ENCODE measurements around the gene LIN54. TPM values are rescaled to one million over a fixed set of nuclear protein-coding genes. Genes with fewer than 3 reads are reported as not detected.

LIN54 gene
- total RNA-seq, 2 donors from 2014 or later = 14.6 to 17.9 TPM

DNA sequence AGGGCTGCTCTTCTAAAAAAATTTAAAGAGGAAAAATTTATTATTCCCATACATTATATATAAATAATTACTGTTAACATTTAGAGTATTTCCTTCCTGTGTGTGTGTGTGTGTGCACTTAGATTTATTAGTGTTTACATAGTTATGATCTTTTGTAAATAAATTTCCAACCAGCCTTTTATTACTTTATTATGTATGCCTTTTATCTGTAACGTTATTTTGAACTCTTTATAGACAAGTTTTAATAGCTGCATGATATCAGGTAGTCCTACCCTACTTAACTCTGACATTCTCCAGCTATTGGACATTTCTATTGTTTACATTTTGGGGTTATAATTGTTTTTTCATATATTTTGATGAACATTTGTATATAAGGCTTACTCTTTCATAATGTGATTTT, 101.3 kb downstream of the LIN54 start:
- Histone ChIP-seq H3K4me1 (no peaks in the 10 kb centered on the region), H3K27ac (no peak overlapping the region), H3K9ac (ENCODE audit: low read depth in 2 of 2, low read length in 2 of 2) (no peak overlapping the region), H3K36me3 (no peaks in the 10 kb centered on the region), H3K9me3 (no peaks in the 10 kb centered on the region), H3K27me3 (no peaks in the 10 kb centered on the region), H3K4me3 (no peak overlapping the region)
- TF ChIP-seq, protein P1, sequence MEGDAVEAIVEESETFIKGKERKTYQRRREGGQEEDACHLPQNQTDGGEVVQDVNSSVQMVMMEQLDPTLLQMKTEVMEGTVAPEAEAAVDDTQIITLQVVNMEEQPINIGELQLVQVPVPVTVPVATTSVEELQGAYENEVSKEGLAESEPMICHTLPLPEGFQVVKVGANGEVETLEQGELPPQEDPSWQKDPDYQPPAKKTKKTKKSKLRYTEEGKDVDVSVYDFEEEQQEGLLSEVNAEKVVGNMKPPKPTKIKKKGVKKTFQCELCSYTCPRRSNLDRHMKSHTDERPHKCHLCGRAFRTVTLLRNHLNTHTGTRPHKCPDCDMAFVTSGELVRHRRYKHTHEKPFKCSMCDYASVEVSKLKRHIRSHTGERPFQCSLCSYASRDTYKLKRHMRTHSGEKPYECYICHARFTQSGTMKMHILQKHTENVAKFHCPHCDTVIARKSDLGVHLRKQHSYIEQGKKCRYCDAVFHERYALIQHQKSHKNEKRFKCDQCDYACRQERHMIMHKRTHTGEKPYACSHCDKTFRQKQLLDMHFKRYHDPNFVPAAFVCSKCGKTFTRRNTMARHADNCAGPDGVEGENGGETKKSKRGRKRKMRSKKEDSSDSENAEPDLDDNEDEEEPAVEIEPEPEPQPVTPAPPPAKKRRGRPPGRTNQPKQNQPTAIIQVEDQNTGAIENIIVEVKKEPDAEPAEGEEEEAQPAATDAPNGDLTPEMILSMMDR (IDR thresholded peaks at IDR 0.05) = no peak
- no peak for DNase-seq
- intact Hi-C loops (cut with DNase I) = no loop called here

DNA sequence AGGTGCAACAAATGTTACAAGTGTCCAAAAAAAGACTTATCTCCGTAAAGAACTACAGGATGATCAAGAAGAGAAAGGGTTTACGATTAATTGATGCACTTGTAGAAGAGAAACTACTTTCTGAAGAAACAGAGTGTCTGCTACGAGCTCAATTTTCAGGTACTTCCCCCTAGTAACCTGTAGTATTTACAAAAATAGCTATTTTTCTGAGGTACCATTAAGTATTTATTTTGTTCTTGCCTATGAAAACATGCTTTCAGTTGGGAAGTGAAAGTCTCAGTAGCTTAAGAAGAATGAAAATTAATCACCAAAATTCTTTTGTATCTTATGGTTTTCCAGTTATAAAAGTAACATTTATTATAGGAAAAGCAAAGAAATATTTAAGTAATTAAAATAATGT, 104.2 kb downstream of the LIN54 start:
- DNase-seq = no peak
- Histone ChIP-seq H3K9ac (ENCODE audit: low read depth in 2 of 2, low read length in 2 of 2) (no peak overlapping the region), H3K9me3 (no peaks in the 10 kb centered on the region), H3K36me3 (no peaks in the 10 kb centered on the region), H3K27ac (no peak overlapping the region), H3K4me3 (no peak overlapping the region), H3K27me3 (no peaks in the 10 kb centered on the region), H3K4me1 (no peaks in the 10 kb centered on the region)
- TF ChIP-seq, protein P1 (IDR thresholded peaks at IDR 0.05) = no peak
- intact Hi-C loops (cut with DNase I) = no loop called here

DNA sequence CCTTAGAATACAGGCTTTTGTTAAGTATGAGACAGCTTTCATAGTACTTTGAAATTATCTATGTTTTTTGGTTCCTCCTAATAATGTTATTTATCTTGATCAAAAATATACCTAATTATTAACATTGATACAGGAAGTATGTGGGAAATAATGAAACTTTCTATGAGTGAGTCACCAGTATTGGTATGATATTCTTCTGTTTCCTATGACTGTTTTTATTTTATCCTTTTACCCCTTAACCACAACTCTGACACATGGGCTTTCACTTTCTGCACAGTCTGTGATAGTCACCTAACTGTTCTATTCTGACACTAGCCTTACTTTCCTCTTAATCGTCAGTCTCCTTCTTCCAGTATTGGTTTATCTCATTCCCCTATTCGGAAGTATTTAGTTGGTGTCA, 105.4 kb downstream of the LIN54 start:
- intact Hi-C loops (cut with DNase I) = no loop called here
- Histone ChIP-seq H3K9me3 (no peaks in the 10 kb centered on the region), H3K4me1 (no peaks in the 10 kb centered on the region), H3K27me3 (no peaks in the 10 kb centered on the region), H3K27ac (no peak overlapping the region), H3K36me3 (no peaks in the 10 kb centered on the region), H3K9ac (ENCODE audit: low read depth in 2 of 2, low read length in 2 of 2) (no peak overlapping the region), H3K4me3 (no peak overlapping the region)
- no peak for DNase-seq
- TF ChIP-seq, protein P1 (IDR thresholded peaks at IDR 0.05) = no peak

DNA sequence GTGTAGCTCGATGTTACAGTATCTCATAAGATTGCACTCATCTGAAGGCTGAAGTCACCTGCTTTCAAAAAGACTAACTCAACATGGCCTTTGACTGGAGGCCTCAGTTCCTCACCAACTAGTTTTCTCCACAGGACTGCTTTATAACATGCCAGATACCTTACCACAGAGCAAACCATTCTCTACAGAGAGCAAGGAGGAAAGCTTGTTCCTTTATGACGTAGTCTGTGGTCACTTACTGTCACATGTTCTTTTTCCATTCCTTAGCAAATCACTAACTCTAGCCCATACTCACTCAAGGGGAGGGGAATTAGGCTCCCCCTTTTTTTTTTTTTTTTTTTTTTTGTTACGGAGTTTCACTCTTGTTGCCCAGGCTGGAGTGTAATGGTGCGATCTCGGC, 106.9 kb downstream of the LIN54 start:
- H3K27me3 ChIP-seq = no peaks in the 10 kb centered on the region
- no peaks in the 10 kb centered on the region for H3K9me3 ChIP-seq
- no peak overlapping the region for H3K4me3 ChIP-seq
- no peak overlapping the region for H3K27ac ChIP-seq
- H3K36me3 ChIP-seq = no peaks in the 10 kb centered on the region
- TF ChIP-seq, protein P1 (IDR thresholded peaks at IDR 0.05) = no peak
- no peak overlapping the region for H3K9ac ChIP-seq (ENCODE audit: low read depth in 2 of 2, low read length in 2 of 2)
- H3K4me1 ChIP-seq = no peaks in the 10 kb centered on the region
- DNase-seq = no peak
- intact Hi-C loops (cut with DNase I) = no loop called here

DNA sequence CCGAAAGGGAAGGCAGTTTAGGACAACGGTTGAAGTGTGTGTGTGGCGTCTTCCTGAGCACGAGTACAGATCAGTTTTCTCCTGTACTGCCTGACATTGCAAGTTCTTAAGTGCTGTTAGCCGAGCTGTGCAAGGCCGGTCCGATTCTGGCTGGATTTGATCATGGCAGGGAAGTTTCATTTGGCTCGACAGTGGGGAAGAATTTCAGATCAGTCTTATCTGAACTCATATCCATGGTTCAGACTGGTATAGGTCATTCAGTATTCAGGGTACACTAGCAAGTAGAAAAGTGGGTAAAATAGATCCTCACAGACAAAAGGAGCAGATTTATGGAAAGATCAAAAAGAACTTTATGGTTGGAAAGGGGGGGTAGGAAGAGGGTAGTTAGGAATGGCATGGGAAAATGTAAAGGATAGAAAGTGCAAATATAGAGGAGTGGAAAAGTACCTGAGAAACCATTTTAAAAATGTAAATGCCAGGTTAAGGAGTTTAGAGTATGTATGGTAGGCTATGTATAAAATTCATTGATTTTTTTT, 109.4 kb downstream of the LIN54 start:
- DNase-seq = no peak
- Histone ChIP-seq H3K4me3 (peak overlapping the region; percentile 66), H3K4me1 (no peaks in the 10 kb centered on the region), H3K9me3 (no peaks in the 10 kb centered on the region), H3K36me3 (no peaks in the 10 kb centered on the region), H3K27ac (peak overlapping the region; percentile 98), H3K9ac (ENCODE audit: low read depth in 2 of 2, low read length in 2 of 2) (peak overlapping the region; percentile 76 to 99), H3K27me3 (no peaks in the 10 kb centered on the region)
- TF ChIP-seq, protein P1 (IDR thresholded peaks at IDR 0.05) = no peak
- intact Hi-C loops (cut with DNase I) = no loop called here

All from colonic mucosa (tissue), 4 donors.